ENCODE measurements around the gene PLK5.
"Not testable (repeated sequence)": the region's sequence is repeated elsewhere in the genome, so short reads cannot be mapped to it uniquely, and the experiment has no call there.

The PLK5 gene

DNA sequence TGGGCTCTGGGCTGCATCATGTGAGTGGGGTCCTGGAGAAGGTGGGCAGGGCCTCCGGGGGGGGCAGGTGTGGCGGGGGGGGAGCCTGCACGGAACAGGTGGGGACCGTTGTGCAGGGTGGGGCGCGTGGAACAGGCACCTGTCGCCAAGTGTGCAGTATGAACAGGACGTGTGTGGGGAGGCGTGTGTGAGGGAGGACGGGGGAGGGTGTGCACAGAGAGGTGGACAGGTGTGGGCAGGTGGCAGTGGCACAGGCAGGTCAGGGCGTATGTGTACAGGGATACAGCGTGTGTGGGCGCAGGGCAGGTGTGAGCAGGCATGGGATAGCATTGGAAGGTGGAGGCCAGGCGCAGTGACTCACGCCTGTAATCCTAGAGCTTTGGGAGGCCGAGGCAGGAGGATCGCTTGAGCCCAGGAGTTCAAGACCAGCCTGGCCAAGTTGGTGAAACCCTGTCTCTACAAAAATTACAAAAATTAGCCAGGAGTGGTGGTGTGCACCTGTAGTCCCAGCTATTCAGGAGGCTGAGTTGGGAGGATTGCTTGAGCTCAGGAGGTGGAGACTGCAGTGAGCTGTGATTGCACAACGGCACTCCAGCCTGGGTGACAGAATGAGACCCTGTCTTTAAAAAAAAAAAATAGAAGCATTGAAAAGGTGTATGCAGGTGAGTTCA, 3.2 kb downstream of the PLK5 start:
- no peak for DNase-seq

DNA sequence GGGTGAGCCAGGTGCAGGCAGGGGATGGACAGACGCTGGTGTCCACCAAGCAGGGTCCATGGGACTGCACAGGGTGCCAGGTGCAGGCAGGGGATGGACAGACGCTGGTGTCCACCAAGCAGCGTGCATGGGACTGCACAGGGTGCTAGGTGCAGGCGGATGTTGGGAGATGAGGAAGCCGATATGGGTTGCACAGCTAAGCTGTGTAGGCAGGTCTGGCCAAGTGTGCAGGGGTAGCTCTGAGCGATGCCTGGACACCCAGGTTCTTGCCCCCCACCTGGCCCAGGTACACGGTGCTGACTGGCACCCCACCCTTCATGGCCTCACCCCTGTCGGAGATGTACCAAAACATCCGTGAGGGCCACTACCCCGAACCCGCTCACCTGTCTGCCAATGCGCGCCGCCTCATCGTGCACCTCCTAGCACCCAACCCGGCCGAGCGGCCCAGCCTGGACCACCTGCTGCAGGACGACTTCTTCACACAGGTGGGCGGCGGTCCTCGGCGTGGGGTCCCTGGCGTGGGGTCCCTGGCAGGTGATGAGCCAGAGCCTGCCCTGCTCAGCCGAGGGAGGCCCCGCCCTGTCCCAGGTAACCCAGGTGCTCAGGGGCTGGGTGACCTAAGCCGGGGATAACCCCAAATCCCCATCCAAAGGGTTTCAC, 3.9 kb downstream of the PLK5 start:
- DNase-seq: no peak

DNA sequence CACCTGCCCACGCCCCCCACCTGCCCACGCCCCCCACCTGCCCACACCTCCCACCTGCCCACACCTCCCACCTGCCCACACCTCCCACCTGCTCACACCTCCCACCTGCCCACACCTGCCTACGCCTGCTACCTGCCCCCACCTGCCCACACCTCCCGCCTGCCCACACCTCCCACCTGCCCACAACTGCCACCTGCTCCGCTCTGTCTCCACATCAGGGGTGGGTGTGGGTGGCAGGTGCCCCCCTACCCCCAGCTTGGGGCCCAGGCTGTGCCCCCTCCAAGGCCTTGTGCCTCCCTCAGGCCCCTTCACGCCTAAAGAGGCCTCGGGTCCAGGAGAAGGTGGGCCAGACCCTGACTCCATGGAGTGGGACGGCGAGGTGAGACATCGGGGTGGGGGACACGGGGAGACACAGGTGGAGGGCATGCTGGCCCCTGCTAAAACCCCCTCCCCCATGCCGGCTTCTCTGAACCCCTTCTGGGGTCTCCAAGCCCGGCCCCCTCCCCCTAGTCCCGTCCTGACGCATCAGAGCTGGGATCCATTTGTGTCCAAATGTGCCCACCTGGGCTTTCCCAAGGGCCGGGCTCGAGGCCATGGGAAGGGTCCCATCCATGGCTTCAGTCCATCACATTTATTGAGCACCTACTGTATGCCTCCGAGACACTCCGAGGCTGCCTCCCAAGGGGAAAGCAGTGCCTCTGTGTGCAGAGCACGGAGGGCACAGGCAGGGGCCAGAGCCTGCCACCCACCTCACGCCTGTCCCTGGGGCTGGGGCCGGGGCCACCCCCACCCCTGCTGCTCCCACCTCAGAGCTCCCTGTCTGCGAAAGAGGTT, 4.9 kb downstream of the PLK5 start:
- no peak for DNase-seq

DNA sequence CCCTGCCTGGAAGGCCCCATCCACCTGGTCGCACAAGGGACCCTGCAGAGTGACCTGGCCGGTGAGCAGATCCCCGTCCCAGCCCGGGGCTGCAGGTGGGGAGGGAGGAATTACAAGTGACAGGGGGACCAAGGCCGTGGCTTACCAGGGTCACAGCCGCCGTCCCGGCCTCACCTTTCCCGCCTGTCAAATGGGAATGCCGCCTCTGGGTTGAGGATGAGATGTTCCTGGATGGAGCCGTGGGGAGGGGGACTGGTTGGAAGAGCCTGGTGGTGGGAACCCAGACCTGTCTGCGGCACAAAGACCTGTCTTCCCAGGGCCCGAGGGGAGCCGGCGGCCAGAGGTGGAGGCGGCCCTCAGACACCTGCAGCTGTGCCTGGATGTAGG, 5.5 kb downstream of the PLK5 start:
- DNase-seq: no peak

DNA sequence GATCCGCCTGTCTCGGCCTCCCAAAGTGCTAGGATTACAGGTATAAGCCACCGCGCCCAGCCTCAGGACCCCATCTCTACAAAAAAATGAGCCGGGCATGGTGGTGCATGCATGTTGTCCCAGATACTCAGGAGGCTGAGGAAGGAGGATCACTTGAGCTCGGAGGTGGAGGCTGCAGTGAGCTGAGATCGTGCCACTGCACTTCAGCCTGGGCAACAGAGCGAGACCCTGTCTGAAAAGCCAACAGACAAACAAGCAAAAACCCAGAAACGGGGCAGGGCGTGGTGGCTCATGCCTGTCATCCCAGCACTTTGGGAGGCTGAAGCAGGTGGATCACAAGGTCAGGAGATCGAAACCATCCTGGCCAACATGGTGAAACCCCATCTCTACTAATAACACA, 7.0 kb downstream of the PLK5 start:
- not testable (repeated sequence) for DNase-seq

DNA sequence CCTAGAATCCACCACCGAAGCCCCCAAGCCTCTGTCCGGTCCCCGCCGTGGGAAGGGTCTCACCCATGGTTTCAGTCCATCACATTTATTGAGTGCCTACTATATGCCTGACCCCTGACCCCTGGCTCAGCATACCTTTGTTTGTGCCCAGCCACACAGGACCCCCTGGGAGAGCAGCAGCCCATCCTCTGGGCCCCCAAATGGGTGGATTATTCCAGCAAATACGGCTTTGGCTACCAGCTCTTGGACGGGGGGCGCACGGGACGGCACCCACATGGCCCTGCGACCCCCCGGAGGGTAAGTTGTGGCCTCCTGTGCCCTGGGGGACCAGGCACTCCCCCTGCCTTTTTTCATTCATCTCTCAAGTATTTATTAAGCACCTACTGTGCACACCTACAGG, 7.7 kb downstream of the PLK5 start:
- no peak for DNase-seq

DNA sequence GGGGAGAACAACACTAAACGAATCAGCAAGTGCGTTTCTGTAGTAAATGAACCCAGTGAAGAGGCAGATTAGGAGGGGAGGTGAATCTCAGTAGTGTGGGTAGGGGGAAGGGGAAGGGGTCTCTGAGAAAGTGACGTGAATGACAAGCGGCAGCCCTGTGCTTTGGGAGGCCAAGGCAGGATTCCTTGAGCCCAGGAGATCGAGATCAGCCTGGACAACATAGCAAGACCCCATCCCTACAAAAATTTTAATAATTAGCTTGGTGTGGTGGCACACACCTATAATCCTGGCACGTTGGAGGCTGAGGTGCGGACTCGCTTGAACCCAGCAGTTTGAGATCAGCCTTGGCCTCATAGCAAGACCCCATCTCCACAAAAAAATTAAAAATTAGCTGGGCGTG, 8.1 kb downstream of the PLK5 start:
- no peak for DNase-seq

DNA sequence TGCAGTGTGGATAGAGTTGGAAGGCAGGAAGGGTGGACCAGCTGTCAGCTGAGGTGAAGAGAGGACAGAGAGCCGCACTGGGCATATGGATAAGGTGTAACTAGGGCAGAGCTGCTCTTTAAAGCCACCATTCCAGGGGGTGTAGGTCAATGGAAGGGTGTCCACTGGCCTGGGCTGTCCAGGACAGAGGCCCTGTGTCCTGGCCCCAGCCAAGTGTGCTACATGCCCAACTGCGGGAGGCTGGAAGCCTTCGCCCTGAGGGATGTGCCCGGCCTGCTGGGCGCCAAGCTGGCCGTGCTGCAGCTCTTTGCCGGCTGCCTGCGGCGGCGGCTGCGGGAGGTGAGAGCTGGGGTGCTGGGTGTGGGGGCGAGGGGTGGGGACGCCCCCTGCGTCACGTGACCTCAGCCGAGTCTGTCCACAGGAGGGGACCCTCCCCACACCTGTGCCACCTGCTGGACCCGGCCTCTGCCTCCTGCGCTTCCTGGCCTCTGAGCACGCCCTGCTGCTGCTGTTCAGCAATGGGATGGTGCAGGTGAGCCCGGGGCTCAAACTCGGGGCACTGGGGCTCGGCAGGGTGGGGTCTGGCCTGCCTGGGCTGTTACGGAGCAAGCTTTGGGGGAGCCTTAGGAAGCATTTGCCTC, 9.8 kb downstream of the PLK5 start:
- DNase-seq: no peak

DNA sequence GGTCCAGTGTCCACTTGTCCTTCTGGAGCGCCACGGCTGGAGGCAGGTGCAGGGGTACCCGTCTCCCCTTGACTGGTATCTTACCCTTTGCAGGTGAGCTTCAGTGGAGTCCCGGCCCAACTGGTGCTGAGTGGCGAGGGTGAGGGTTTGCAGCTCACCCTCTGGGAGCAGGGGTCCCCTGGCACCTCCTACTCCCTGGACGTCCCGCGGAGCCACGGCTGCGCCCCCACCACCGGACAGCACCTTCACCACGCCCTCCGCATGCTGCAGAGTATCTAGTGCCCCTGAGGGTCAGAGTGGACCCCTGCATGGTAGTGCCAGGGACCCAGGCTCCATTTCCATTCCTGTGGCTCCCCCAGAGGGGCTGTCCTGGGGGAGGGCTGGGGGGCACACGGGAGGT, 11.1 kb downstream of the PLK5 start:
- no peak for DNase-seq

DNA sequence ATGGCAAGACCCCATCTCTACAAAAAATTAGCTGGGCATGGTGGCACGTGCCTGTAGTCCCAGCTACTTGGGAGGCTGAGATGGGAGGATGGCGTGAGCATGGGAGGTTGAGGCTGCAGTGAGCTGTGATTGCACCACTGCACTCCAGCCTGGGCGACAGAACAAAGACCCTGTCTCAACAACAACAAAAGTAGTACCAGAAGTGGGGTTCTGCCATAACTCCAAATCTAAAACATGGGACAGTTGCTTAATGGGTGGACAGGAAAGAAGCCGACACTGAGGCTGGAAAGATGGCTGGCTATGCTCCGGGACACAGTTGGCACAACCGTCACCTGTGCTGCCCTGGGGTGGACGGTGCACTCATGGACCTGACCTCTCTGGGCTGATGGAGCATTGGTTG, 11.8 kb downstream of the PLK5 start:
- not testable (repeated sequence) for DNase-seq

DNA sequence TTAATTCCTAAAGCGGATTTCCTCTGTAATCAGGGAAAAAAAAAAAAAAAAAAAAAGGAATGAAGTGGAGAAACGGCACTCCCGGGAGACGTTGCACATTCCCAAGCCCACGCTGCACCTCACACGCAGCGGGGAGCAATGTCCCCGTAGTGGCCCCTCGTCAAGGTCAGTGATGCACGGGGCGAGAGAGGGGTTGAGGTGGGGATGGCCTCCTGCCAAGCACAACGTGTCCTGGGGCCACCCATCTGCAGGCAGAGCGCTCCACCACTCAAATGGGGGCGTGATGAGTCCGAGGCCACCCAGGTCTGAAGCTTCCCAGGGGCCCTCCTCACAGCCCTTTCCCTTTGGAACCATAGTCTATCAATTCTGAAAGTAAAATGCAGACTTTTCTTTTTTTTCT, 15.1 kb downstream of the PLK5 start:
- no peak for DNase-seq

DNA sequence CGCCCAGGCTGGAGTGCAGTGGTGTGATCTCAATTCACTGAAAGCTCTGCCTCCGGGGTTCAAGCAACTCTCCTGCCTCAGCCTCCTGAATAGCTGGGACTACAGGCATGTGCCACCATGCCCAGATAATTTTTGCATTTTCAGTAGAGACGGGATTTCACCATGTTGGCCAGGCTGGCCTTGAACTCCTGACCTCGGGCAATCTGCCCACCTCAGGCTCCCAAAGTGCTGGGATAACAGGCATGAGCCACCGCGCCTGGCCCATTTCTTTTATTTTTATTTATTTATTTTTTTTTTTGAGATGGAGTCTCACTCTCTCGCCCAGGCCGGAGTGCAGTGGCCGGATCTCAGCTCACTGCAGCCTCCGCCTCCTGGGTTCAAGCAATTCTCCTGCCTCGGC, 15.9 kb downstream of the PLK5 start:
- DNase-seq: not testable (repeated sequence)

DNA sequence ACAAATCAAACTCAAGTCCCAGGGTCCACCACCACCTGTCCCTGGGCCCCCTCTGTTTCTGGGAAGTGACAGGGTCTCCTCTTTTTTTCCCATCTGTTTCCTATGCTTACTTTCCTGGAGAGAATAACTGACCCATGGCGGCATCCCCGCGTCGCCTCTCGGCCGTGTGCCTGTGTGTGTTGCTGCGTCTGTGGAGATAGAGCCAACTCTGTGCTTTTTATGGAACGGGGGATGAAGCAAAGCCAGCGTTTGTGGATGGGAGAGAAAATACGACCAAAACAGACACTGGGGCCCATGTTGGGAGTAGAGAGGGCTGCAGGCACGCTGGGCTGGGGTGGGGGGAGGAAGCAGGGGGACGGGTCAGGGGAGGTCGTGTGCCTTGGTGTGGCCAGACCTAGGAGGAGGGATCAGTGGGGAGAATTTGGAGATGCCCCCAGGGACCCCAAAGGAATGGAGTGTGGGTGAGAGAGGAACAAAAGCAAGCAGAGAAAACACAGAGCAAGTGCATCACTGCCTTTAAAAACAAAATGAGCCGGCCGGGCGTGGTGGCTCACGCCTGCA, 16.6 kb downstream of the PLK5 start:
- DNase-seq: no peak

DNA sequence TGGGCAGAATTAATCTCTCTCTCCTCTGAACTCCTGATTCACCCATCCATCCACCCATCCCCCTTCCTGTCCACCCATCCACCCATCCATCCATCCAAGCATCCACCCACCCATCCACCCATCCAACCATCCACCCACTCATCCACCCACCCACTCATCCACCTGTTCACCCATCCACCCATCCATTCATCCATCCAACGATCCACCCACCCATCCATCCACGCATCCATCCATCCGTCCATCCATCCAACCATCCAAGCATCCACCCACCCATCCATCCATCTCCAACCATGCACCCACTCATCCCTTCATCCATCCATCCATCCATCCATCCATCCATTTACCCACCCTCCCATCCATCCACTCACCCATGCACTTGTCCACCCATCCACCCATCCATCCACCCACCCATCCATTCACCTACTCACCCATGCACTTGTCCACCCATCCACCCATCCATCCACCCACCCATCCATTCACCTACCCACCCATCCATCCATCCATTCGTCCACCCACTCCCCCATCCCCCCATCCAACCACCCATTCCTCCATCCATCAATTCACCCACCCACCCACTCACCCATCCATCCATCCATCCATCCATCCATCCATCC, 25.6 kb downstream of the PLK5 start:
- no peak for DNase-seq

DNA sequence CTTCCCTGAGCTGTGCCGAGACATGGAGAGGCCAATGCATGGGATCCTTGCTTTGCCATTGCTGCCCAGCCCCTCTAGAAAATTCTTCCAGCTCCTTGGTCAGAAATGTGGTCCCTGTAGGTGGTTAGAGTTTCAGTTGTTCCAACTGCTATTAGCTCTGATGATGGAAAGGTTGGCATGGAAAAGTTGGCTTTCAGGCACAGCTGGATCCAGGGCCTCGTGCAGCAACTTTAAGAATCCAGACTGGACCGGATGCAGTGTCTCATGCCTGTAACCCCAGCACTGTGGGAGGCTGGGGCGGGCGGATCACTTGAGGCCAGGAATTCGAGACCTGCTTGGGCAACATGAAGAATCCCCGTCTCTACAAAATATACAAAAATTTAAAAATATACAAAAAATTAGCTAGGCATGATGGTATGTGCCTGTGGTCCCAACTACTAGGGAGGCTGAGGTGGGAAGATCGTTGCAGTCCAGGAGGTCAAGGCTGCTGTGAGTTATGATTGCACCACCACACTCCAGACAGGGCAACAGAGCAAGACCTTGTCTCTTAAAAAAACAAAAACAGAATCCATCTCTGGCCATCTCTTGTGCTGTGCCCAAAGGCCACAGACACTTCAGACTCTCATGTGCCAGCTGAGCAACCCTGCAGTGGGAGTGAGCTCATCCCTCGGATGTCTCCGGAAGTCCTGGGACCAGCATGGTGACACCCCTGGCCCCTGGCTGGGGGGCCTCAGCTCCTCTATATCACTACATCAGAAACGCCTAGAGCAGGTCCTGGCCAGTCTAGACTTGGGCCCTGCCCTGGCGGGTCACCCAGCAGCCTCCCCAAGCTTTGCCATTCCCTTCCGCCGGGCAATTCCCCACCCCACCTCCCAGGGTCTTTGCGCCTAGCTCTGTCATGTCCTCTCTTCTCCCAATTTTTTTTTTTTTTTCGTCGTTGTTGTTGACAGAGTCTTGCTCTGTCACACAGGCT, 27.5 kb downstream of the PLK5 start:
- DNase-seq: no peak

DNA sequence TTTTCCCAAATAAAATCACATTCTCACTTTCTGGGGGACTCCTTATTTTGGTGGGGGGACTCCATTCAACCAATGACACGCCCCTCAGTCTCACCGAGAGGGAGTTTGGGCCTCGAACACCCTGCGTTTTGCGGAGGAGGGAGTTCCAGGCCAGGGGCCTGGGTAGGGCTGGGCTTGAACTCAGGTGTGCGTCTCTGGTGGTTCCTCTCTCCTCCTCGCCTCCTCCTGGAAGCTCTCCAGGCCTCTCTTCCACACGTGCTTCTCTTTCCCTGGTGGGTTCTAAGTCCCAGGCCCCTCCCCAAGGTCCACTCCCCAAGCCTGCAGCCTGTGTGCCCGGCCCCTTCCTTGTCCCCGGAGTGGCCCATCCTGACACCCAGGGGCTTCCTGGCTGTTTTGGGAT, 29.5 kb downstream of the PLK5 start:
- DNase-seq: no peak

DNA sequence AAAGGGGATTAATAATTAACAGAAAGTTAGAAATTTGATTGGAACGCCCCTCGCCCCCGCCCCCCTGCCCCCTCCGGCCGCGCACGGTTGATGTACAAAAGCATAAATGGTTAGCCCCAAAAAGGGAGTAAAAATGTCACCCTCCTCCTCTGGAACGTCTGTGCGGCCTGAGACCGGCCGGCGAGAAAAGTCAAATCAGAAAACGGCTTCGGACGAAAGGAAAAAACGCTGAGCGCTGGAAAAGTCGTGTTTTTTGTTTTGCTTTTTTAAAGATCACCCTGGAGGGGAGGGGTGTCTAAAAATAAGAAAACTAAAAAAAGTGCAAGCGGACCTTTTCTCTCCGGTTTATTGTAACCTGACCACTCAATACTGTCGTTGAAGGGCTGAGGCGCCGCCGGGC, 31.1 kb downstream of the PLK5 start:
- no peak for DNase-seq

DNA sequence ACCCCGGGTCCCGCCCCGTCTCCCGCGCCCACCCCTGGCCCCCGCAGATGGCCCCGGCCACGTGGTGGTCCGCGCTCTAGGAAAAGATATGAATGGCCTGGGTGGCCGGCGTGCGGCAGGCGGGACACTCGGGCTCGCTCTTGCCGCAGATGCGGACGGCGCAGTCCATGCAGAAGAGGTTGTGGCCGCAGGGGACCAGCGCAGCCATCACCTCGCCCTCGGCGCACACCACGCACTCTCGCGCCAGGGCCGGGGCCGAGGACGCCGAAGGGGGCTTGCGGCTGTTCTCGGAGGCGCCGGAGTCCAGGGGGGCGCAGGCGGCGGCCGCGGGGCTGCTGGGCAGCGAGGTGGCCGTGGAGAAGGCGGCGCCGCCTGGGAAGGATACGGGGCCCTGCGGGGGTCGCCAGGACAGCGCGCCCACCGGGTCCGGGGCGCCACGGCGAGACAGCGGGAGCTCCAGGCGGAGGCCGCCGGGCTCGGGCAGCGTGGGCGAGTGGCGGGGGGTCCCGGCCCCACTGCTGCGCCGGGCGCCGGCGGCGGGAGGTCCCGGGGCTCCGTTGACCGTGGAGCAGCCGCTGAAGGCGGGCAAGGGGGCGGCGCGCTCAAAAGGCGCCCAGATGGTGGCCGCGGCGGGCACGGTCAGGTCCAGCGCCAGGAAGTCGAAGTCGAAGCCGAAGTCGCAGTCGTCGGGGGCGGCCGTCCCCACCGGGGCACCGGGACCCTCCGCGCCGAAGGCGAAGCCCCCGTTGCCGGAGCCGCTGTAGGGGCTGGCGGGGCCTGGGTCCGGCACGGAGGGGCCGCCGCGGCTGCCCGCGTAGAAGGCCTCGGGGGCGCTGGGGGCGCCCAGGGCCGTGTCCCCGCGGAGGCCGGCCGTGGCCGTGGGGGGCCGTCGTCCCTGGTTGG, 31.9 kb downstream of the PLK5 start:
- no peak for DNase-seq

DNA sequence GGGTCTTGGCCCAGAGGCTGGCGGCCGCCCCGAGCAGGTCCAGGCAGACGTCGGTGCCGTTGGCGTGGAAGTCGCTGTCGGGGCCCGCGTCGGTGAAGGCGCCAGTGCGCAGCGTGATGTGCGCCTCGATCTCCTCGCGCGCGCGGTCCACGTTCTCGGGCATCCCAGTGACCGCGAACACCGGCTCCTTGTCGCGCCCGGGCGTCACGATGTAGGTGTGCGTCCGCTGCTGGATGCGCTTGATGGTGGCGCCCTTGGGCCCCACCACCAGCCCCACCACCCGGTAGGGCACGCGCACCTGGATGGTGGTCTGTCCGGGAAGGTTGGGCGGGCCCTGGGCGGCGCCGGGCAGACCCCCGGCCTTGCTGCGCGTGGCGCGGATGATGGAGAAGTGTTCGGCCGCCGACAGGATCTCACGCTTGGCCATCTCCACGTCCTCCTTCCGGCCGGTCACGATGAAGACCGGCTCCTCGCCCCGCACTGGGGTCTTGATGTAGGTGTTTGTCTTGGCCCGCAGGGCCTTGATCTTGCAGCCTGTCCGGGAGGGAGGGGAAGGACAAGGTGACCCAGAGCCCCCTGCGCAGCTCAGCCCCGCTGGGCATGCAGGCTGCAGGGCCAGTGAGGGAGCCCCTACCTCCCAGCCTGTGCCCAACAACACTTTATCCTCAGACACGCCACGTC, 32.7 kb downstream of the PLK5 start:
- DNase-seq: no peak

DNA sequence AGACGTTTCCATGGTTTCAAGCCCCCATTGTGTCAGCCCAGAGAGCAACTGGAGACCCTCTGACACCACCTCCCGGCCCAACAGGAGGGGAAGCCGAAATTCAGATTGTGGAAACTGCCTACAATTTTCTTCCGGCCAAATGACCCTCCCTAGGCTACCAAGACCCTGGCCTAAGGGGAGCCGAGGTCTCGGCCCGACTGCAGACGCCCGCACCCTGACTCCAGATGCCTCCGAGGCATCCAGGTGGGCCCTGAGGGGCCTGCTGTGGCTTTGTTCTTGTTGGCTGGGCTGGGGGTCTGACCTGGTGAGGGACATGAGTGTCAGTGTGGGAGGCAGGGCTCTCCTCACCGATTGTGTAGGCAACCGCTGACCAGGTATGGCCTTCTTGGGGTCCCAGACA, 34.7 kb downstream of the PLK5 start:
- no peak for DNase-seq

Data from NCI-H2029 (cell line).